Left kidney (tissue), 2 donors: Measurements from ENCODE around the gene MACF1. TPM values are rescaled to one million over a fixed set of nuclear protein-coding genes. Genes with fewer than 3 reads are reported as not detected.
"Not testable (repeated sequence)": the region's sequence is repeated elsewhere in the genome, so short reads cannot be mapped to it uniquely, and the experiment has no call there.

Experiments
- DNase-seq: peaks from one replicate; pipeline ENCODE4 v3.0.0-alpha.2; 2013
- polyA plus RNA-seq: library from polyadenylated mRNA; unstranded; fragments of 120-200 nt; gene quantifications from one replicate; pipeline ENCODE4 v1.2.1, GENCODE V29; 2013; ENCODE audit not compliant: insufficient read length

Gene MACF1
- polyA plus RNA-seq, 1 donor = 327 TPM

DNA sequence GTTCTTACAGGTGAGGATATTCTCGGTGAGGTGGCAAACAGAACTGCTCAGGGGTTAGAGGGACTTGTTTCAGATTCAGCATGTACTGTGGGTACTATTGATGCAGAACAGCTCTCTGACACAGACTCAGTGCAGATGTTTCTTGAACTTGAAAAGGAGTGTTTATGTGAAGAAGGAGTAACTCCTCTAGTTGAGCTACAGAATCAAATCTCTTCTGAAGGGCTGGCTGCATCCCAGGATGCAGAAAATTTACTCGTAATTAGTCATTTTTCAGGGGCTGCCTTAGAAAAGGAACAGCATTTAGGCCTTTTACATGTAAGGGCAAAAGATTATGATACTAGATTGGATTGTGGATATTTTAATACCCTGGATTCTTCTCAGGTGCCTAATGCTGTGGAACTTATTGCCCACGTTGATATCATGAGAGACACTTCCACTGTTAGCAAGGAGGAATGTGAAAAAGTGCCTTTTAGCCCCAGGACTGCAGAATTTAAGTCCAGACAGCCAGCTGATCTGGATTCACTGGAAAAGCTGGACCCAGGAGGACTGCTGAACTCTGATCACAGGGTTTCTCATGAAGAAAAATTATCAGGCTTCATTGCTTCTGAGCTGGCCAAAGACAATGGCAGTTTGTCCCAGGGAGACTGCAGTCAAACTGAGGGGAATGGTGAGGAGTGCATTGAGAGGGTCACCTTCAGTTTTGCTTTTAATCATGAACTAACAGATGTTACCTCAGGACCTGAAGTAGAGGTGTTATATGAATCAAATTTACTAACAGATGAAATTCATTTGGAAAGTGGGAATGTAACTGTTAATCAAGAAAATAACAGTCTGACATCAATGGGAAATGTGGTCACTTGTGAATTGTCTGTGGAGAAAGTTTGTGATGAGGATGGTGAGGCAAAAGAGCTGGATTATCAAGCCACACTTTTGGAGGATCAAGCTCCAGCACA, 207.3 kb downstream of the MACF1 start:
- no peak for DNase-seq

DNA sequence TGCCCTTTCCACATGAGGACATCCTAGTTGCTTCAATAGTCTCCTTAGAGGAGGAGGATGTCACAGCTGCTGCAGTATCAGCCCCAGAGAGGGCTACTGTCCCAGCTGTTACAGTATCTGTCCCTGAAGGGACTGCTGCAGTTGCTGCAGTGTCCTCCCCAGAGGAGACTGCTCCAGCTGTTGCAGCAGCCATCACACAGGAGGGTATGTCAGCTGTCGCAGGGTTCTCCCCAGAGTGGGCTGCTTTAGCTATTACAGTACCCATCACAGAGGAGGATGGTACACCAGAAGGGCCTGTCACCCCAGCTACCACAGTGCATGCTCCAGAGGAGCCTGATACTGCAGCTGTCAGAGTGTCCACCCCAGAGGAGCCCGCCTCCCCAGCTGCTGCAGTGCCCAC, 208.4 kb downstream of the MACF1 start:
- no peak for DNase-seq

DNA sequence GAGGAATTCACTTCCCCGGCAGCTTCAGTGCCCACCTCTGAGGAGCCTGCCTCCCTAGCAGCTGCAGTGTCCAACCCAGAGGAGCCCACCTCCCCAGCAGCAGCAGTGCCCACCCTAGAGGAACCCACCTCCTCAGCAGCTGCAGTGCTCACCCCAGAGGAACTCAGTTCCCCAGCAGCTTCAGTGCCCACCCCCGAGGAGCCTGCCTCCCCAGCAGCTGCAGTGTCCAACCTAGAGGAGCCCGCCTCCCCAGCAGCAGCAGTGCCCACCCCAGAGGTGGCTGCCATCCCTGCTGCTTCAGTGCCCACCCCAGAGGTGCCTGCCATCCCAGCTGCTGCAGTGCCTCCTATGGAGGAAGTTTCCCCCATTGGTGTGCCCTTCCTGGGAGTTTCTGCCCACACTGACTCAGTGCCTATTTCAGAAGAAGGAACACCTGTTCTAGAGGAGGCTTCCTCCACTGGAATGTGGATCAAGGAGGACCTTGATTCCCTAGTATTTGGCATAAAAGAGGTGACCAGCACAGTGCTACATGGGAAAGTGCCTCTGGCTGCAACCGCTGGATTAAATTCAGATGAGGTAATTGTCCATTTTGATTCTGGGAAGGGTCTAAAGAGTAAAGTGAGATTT, 209.5 kb downstream of the MACF1 start:
- no peak for DNase-seq

DNA sequence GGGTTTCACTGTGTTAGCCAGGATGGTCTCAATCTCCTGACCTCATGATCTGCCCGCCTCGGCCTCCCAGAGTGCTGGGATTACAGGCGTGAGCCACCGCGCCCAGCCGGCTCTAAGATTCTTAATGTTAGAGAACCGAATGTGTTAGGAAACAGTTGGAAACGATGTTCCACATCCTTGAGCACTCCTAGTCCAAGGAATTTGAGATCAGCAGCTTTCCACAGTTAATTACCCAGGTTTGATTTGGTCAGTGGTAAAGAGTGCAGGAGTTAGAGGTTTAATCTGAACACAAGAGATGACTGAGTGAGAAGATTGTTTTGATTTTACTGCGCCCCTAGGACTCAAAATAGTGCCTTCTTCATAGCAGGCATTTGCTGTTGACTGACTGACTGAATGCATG, 211.1 kb downstream of the MACF1 start:
- DNase-seq = no peak

DNA sequence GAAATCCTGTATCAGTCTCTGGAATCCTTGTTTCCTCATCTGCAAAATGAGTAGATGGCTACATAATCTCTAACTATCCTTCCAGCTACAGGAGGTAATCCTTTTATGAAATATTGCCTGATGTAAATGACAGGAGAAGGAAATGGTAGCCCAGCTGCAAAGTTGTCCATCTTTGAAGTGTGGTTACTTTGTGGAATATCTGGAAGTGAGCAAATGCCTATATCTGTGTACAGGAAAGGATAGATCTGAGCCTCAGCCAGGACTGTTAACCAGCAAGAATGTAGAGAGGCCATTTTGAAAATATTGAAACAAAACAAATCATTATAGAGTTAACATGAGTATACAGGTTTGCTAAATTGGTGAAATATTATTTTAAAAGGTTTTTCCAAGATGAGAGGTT, 212.1 kb downstream of the MACF1 start:
- no peak for DNase-seq

DNA sequence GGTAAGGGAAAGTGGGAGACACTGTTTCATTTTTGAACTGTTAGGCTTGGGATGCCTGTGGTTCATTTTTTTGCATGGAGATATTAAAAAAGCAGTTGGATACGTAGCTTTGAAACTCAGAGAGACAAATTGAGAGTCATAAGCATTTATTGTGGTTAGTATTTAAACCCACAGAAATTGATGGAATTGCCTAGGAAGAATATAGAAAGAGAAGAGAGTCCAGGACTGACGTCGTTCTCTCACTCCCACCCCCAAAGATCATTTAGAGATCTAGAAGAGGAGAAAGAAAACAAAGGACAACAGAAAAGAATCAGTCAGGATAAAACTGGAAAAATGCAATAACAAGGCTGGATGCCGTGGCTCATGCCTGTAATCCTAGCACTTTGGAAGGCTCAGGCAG, 213.7 kb downstream of the MACF1 start:
- DNase-seq = no peak

DNA sequence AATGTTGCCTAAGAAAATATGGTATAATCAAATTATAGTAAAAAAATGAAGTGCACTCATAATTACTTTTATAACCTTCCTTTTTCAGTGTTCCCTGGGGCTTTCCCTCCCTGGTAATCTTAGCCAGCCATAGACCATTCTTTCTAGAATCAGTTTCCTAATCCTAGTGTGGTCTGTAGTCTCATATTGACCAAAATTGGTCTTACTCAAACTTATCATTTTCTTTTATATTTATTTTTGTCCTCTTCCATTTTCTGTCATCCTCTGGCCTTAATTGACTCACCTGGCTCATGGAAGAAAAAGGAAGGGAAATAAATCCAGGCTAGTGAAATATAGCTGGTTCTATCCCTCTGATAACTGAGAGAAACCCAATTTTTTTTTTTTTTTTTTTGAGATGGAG, 216.0 kb downstream of the MACF1 start:
- DNase-seq = no peak

DNA sequence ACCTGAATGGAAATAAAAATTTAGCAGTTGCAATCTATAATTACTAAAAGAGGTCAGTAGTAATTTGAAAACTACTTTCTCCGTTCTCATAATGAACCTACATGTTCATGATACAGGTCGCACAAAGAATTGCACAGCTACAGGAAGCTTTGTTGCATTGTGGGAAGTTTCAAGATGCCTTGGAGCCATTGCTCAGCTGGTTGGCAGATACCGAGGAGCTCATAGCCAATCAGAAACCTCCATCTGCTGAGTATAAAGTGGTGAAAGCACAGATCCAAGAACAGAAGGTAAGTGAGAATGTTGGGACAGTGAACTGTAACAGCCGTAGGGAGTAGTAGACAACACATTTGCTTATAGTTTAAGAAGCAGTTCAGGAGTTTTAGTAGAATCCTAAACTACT, 218.1 kb downstream of the MACF1 start:
- no peak for DNase-seq

DNA sequence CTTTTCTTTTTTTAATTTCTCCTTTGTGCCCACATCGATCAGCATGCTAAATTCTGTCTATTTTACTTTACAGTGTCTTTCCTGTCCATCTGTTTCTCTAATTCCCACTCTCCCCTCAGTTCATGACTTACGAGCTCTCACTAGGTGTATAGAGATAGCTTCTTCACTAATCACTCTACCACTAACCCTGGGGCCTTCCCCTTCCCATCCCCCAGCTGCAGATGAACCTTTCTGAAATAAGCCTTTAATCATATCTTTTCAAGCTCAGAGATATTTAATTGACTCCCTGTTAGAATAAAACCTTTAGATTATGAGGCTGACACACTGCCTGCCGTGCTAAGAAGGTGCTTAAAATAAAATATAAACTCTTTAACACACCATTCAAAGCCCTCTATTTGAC, 220.7 kb downstream of the MACF1 start:
- no peak for DNase-seq

DNA sequence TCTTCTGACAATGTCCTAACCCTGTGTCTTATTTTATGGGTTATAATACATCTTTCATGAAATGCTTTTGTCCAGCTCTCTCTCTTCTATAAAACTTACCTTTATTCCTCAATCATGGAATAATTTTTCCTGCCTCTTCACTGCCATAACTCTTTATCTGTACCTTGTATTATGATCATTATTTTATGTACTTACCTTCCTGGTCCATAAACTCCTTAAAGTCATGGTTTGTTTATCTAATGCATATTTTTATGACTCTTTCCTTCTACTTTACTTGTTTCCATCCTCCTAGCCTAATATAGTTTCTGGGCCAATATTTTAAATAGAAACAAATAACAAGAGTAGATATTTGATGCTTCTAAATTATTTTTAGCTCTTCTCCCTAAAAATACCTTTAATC, 221.1 kb downstream of the MACF1 start:
- DNase-seq = no peak

DNA sequence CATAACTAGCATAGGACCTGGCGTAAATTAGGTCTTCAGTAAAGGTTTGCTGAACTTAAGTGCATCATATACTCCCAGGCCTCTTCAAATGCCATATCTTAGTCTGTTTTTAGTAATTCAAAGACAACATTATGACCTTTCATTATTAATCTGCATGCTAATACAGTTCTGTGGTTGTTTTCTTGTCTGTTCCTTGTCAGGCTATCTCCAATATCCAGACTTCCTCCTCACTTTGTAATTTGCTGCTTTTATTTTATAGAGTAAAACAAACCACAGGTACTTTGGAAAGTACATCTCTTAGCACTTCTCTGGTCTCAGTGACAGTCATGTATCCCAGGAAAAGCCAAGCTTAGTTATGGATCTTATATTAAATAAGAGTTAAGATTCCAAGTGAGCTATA, 221.9 kb downstream of the MACF1 start:
- no peak for DNase-seq

DNA sequence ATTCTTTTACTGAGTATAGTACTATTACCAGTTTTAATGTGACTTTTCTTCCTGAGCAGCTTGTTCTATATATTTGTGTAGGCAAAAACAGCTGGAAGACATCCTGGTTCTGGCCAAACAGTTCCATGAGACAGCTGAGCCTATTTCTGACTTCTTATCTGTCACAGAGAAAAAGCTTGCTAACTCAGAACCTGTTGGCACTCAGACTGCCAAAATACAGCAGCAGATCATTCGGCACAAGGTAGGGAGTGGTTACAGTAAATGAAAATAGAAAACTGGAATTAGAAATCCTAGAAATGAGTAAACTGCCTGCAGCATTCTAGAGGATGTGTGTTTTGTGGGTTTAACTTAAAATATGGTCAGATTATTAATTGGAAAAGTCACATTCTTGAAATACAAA, 222.9 kb downstream of the MACF1 start:
- no peak for DNase-seq

DNA sequence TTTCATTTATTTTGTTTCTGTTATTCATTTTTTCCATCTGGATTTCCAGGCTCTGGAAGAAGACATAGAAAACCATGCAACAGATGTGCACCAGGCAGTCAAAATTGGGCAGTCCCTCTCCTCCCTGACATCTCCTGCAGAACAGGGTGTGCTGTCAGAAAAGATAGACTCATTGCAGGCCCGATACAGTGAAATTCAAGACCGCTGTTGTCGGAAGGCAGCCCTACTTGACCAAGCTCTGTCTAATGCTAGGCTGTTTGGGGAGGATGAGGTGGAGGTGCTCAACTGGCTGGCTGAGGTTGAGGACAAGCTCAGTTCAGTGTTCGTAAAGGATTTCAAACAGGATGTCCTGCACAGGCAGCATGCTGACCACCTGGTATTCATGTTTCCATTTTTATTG, 223.4 kb downstream of the MACF1 start:
- DNase-seq = no peak

DNA sequence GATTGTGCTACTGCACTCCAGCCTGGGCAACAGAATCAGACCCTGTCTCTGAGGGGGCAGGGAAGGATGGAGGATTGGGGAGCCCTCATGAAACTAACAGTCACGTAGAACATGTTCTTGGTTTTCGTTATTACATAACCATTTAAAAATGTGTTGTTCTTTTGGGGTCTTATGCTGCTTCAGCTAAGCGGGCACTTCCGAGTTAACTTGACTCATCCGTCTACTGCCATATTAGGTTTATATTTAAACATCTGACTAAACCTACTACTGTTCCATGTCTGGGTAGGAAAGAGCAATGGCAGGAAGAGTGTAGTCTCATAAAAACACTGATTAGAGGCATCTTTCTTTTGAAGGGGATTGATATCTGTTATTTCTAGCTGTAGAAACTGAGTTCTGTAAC, 227.4 kb downstream of the MACF1 start:
- no peak for DNase-seq

DNA sequence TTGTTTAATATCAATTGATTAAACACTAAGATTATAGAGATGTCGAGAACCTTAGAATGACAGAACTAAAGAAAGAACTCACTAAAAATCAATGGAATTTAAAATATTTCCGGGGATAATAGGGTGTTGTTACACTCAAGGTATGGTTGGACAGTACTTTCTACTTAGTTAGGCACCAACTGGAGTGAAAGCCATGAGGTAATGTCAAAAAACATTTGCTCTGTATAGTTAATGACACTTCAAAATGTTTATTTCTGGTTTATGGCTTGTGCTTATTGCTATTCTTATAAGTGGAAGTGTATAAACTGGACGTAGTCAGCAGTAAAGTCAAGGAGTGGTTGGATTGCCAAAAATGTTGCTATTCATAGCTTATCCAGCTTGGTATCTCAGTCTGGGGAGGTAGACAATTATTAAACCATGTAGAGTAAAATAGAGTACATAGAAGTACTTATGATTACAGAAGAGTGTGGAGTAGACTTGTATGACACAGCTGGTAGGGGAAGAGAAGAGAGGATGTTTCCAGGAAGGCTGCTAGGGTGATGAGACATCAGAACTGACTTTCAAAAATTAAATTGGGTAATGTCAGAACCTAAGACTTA, 230.4 kb downstream of the MACF1 start:
- DNase-seq = no peak

DNA sequence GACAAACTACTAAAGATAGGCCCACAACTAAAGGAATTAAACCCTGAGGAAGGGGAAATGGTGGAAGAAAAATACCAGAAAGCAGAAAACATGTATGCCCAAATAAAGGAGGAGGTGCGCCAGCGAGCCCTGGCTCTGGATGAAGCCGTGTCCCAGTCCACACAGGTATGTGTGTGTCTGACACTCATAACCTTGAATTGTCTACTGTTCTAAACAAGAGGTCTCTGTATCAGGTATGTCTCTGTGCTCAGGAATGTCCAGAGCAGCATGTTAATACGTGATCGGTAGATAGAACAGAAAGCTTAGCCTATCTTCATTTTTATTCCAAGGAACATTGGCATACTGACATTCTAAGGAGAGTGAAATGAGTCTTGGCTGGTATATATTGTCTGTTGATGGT, 231.1 kb downstream of the MACF1 start:
- no peak for DNase-seq

DNA sequence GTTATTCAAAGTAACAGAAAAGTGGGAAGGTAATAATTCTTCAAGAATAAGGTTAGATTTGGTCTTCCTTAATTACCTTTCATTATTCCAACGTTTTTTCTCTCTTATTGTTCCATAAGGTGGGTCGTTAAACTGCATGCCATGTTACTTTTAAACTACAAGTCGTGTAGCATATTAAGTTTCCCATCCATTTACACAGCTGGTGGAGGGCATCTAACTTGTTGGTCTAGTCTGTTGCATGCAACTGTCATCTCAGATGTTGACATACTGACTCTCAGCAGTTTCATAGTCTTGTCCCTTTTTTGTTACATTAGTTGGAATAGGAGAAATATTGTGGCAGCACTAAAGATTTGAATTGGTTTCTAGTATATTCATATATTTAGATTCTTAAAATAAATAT, 232.3 kb downstream of the MACF1 start:
- no peak for DNase-seq

DNA sequence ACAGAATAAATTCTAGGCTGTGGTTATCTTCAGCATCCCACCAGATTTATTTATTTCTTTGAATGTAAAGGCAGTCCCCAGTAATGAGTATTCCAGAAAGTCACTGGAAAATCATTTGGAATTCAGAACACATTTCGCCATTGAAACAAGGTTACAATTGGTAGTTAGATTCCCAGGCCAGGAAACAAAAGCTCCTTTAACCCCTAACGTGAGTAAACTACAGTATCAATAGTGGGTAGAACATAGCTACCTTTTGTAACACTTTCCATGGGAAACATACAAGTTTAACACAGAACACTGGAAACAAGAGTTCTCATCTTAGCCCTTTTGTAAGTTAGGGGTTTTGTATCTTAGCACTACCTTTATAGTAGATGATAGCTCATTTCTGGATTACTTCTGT, 233.5 kb downstream of the MACF1 start:
- no peak for DNase-seq

DNA sequence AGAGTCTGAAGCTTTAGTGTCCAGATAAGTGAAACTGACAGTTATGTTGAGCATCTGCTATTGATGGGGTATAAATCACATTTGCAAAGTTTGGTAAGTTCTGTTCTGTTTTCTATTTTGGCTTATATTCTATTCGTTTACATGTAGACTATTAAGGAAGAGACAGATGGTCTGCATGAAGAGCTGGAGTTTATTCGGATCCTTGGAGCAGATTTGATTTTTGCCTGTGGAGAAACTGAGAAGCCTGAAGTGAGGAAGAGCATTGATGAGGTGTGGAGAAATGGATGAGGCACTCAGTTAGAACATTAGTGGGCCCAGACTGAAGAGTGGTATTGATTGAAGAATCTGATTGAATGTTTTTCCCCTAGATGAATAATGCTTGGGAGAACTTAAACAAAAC, 236.4 kb downstream of the MACF1 start:
- no peak for DNase-seq

DNA sequence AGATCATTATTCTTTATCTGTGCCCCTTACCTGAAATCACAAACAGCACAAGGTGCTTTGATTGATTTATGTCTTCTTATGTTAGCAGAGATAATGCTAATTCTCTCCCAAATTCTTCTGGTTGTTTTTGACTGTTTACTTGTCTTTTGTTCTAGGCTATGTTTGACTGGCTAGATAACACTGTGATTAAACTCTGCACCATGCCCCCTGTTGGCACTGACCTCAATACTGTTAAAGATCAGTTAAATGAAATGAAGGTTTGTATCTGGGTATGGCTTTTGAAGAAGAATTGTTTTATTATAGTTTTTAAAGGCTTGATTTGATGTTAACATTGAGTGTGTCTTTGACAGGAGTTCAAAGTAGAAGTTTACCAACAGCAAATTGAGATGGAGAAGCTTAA, 237.3 kb downstream of the MACF1 start:
- DNase-seq = no peak

DNA sequence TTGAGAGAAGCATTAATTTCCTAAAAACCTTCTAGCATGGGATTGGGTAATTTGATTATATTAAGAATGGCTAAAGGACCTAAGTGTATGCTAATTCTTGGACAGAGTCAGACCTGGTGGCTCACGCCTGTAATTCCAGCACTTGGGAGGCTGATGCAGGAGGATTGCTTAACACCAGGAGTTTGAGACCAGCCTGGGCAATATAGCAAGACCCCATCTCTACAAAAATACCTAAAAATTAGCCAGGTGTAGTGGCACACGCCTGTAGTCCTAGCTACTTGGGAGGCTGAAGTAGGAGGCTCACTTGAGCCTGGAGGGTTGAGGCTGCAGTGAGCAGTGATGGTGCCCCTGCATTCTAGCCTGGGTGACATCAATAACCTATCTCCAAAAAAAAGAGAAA, 241.1 kb downstream of the MACF1 start:
- DNase-seq = no peak

DNA sequence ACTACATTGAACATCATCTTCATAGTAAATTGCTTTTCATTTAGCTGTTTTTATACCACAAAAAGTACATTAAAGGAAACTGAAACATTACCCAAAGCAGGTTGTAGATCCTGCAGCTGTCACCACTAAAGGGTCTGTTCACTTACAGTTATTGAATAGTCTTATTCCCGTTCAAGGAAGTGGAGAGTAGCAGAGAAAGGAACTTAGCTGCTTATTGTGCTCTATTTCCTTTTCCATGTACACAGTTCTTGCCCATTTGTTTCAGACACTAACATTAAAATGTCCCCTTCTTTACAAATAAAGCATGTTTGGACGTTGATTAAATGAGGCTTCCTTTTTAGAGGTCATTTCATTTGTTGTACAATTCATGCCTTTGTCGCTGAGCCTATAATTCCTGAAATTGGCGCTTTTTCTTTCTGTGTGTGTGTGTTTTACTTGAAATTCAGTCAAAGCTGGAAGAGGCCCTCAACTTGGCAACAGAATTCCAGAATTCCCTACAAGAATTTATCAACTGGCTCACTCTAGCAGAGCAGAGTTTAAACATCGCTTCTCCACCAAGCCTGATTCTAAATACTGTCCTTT, 242.6 kb downstream of the MACF1 start:
- DNase-seq = no peak

DNA sequence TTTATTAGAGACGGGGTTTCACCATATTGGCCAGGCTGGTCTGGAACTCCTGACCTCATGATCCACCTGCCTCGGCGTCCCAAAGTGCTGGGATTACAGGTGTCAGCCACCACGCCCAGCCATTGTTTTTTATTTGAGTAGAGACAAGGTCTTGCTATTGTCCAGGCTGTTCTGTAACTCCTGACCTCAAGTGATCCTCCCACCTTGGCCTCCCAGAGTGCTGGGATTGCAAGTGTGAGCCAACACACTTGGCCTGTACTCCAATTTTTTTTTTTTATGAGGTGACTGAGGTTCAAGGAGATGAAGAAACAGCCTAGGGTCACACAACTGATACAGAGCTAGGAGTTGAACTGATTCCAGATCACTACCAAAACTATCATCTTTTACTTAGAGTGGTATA, 245.5 kb downstream of the MACF1 start:
- DNase-seq = not testable (repeated sequence)
